Liver (tissue), 9 donors: ENCODE data around the gene LCE1D. TPM values are rescaled to one million over a fixed set of nuclear protein-coding genes. Genes with fewer than 3 reads are reported as not detected.

ENCODE experiments used
- DNase-seq: peaks from one replicate; pipeline ENCODE4 v3.0.0-alpha.2; 2017; ENCODE audit warnings: low spot score
- H3K27ac ChIP-seq, 2 donors: one replicate each; pipeline ENCODE4 v1.7.0; 2013; ENCODE audit warnings: inconsistent platforms in 2 of 2, low read length in 2 of 2, control low read depth in 1 of 2, low read depth in 1 of 2, mild to moderate bottlenecking in 1 of 2
- H3K27me3 ChIP-seq, 4 donors: one replicate each; pipeline versions ENCODE4 v1.6.1 to v1.7.0; 2013; ENCODE audit warnings: low read length in 3 of 4, inconsistent platforms in 1 of 4, mild to moderate bottlenecking in 1 of 4, moderate library complexity in 1 of 4; ENCODE audit not compliant: control insufficient read depth in 4 of 4, insufficient read depth in 4 of 4
- H3K36me3 ChIP-seq, 4 donors: one replicate each; pipeline versions ENCODE4 v1.6.1 to v1.7.0; 2013; ENCODE audit warnings: low read length in 3 of 4, mild to moderate bottlenecking in 3 of 4, low read depth in 1 of 4, moderate library complexity in 1 of 4; ENCODE audit not compliant: control insufficient read depth in 4 of 4, insufficient read depth in 3 of 4
- H3K4me1 ChIP-seq, 4 donors: one replicate each; pipeline versions ENCODE4 v1.6.1 to v1.7.0; 2013; ENCODE audit warnings: low read length in 3 of 4, mild to moderate bottlenecking in 3 of 4, moderate library complexity in 1 of 4; ENCODE audit not compliant: control insufficient read depth in 4 of 4, insufficient read depth in 4 of 4
- H3K4me3 ChIP-seq, 3 donors: one replicate each; pipeline versions ENCODE4 v1.6.1 to v1.7.0; 2013; ENCODE audit warnings: low read length in 3 of 3, control low read depth in 1 of 3, low read depth in 1 of 3, mild to moderate bottlenecking in 1 of 3
- H3K9ac ChIP-seq, 2 donors: one replicate each; pipeline ENCODE4 v1.7.0; 2013; ENCODE audit warnings: low read length in 2 of 2, mild to moderate bottlenecking in 2 of 2, moderate library complexity in 2 of 2, control low read depth in 1 of 2, low read depth in 1 of 2
- H3K9me3 ChIP-seq, 4 donors: one replicate each; pipeline versions ENCODE4 v1.6.1 to v1.7.0; 2013; ENCODE audit warnings: low read length in 3 of 4; ENCODE audit not compliant: control insufficient read depth in 4 of 4
- ATF3 ChIP-seq: IDR thresholded peaks from 2 replicates; pipeline ENCODE4 v1.6.1; 2016; ENCODE audit warnings: antibody characterized with exemption
- CTCF ChIP-seq: fragments of 150-350 bp; IDR thresholded peaks from 2 replicates; pipeline ENCODE4 v1.5.1; 2017; ENCODE audit warnings: improper control_type of control experiment, low read depth, low read length; ENCODE audit not compliant: missing input control
- FOXA1 ChIP-seq: IDR thresholded peaks from 2 replicates; pipeline ENCODE4 v1.6.1; 2016; ENCODE audit warnings: antibody characterized with exemption
- FOXA2 ChIP-seq: IDR thresholded peaks from 2 replicates; pipeline ENCODE4 v1.6.1; 2016; ENCODE audit warnings: antibody characterized with exemption
- HNF4A ChIP-seq, 2 donors: conservative IDR thresholded peaks; 2 replicates each; pipeline ENCODE4 v1.6.1; 2016; ENCODE audit warnings: antibody characterized with exemption in 2 of 2, mild to moderate bottlenecking in 2 of 2
- HNF4G ChIP-seq: IDR thresholded peaks from 2 replicates; pipeline ENCODE4 v1.6.1; 2016; ENCODE audit warnings: antibody characterized with exemption
- JUND ChIP-seq, 2 donors: IDR thresholded peaks; 2 replicates each; pipeline ENCODE4 v1.6.1; 2016; ENCODE audit warnings: antibody characterized with exemption in 2 of 2
- MAX ChIP-seq: IDR thresholded peaks from 2 replicates; pipeline ENCODE4 v1.6.1; 2016; ENCODE audit warnings: antibody characterized with exemption
- RAD21 ChIP-seq, 2 donors: IDR thresholded peaks; 2 replicates each; pipeline ENCODE4 v1.6.1; 2016; ENCODE audit warnings: antibody characterized with exemption in 2 of 2, mild to moderate bottlenecking in 2 of 2
- REST ChIP-seq: IDR thresholded peaks from 2 replicates; pipeline ENCODE4 v1.6.1; 2016; ENCODE audit warnings: antibody characterized with exemption, mild to moderate bottlenecking
- RXRA ChIP-seq, 2 donors: IDR thresholded peaks; 2 replicates each; pipeline ENCODE4 v1.6.1; 2017 to 2018; ENCODE audit warnings: antibody characterized with exemption in 2 of 2, mild to moderate bottlenecking in 1 of 2
- TAF1 ChIP-seq: conservative IDR thresholded peaks from 2 replicates; pipeline ENCODE4 v1.6.1; 2016; ENCODE audit warnings: antibody characterized with exemption, mild to moderate bottlenecking
- YY1 ChIP-seq: IDR thresholded peaks from 2 replicates; pipeline ENCODE4 v1.6.1; 2016; ENCODE audit warnings: antibody characterized with exemption, mild to moderate bottlenecking
- ZBTB33 ChIP-seq: IDR thresholded peaks from 2 replicates; pipeline ENCODE4 v1.6.1; 2016; ENCODE audit warnings: antibody characterized with exemption
- WGBS: extraction: QIAGEN DNeasy Blood & Tissue Kit; methylation state at CpG from one replicate; pipeline ENCODE4 v1.1.7; 2013; 5-methylcytosine and 5-hydroxymethylcytosine counted together
- polyA plus RNA-seq, 2 donors: library from polyadenylated mRNA; stranded (reverse) in 1 of 2; unstranded in 1 of 2; fragments of 200-250 nt in 1 of 2; fragments of >200 nt in 1 of 2; fragmentation: Nextera tagmentation in 1 of 2; extraction: Ambion mirVana in 1 of 2; gene quantifications; one replicate each; pipeline versions ENCODE4 v1.2.1 to v1.2.3, GENCODE V29; 2013 to 2015
- total RNA-seq, 2 donors: library from RNA; depleted of rRNA; stranded (reverse); fragments of >200 nt; gene quantifications; one replicate each; pipeline ENCODE4 v1.2.3, GENCODE V29; 2014
- donor health status: healthy.
- donor health status: healthy.
- donor health status: healthy.
- donor health status: healthy.
- donor health status: healthy.

The LCE1D gene
- total and polyA plus RNA-seq, 4 donors = not detected

- no peak for TF ChIP-seq RAD21 (IDR thresholded peaks at IDR 0.05)
- no peak for TF ChIP-seq ZBTB33
- TF ChIP-seq ATF3 = no peak
- TF ChIP-seq HNF4A (conservative IDR thresholded peaks at IDR 0.05) = no peak
- no peak for TF ChIP-seq FOXA2
- no peak for TF ChIP-seq FOXA1
- TF ChIP-seq MAX = no peak
- H3K27ac ChIP-seq = no peak overlapping the region
- no peak for DNase-seq
- H3K4me3 ChIP-seq = no peak overlapping the region
- H3K27me3 ChIP-seq = peaks cover 0 to 4% (median under 1%) of the 10 kb centered on the region in 4 donors
- no peak overlapping the region for H3K9ac ChIP-seq
- H3K36me3 ChIP-seq = no peaks in the 10 kb centered on the region
- 75% methylated on average over 4 of the region's 4 CpGs for WGBS
- H3K4me1 ChIP-seq = no peaks in the 10 kb centered on the region
- no peaks in the 10 kb centered on the region for H3K9me3 ChIP-seq
Observed at GRCh38 chr1:152758636-152759035, 37.9 kb upstream of the LCE1D start.

GRCh38 chr1:152759453-152760173, 36.9 kb upstream of the LCE1D start:
- TF ChIP-seq REST (no peak), TAF1 (no peak), YY1 (no peak), JUND (IDR thresholded peaks at IDR 0.05) (no peak), HNF4A (conservative IDR thresholded peaks at IDR 0.05) (no peak), CTCF (no peak), RXRA (IDR thresholded peaks at IDR 0.05) (no peak), HNF4G (no peak)
- Histone ChIP-seq H3K9ac (no peak overlapping the region), H3K36me3 (no peaks in the 10 kb centered on the region), H3K4me3 (no peak overlapping the region), H3K27me3 (no peaks in the 10 kb centered on the region), H3K4me1 (no peaks in the 10 kb centered on the region), H3K27ac (no peak overlapping the region), H3K9me3 (no peaks in the 10 kb centered on the region)
- WGBS = 87% methylated on average over 8 of the region's 8 CpGs
- DNase-seq = no peak
